ENCODE results near the gene ARHGAP6.

DNA sequence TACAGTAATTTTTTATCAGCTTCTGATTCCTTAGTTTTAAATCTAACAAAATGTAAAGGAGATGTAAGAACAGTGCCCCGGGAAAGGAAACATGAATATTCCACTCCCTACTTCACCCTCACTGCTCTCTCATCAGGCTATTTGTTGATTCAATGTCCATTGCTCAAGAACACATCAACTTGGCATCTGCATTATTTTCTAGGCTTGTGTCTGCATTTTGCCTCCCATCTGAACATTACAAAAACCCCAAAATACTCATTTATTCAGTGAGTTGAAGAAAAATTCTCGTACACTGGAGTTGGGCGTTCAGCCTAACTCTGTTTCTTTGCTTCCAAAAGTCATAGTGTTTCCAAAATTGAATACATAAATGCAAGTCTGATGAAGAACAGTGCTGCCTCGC is 25.6 kb downstream of the ARHGAP6 start:
- TF ChIP-seq, protein P1, sequence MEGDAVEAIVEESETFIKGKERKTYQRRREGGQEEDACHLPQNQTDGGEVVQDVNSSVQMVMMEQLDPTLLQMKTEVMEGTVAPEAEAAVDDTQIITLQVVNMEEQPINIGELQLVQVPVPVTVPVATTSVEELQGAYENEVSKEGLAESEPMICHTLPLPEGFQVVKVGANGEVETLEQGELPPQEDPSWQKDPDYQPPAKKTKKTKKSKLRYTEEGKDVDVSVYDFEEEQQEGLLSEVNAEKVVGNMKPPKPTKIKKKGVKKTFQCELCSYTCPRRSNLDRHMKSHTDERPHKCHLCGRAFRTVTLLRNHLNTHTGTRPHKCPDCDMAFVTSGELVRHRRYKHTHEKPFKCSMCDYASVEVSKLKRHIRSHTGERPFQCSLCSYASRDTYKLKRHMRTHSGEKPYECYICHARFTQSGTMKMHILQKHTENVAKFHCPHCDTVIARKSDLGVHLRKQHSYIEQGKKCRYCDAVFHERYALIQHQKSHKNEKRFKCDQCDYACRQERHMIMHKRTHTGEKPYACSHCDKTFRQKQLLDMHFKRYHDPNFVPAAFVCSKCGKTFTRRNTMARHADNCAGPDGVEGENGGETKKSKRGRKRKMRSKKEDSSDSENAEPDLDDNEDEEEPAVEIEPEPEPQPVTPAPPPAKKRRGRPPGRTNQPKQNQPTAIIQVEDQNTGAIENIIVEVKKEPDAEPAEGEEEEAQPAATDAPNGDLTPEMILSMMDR (IDR thresholded peaks at IDR 0.05), result no peak
- no peak for TF ChIP-seq POLR2A (IDR thresholded peaks at IDR 0.05)

Measured in heart left ventricle (tissue), 13 donors.